Left lung (tissue), 10 donors: ENCODE results near the gene C1orf198. TPM values are rescaled to one million over a fixed set of nuclear protein-coding genes. Genes with fewer than 3 reads are reported as not detected.

Experiments used
- ATAC-seq: fragments of 200-7000 bp; cut with Tn5 transposase; one replicate; pipeline ENCODE4 v1.9.1; 2020; ENCODE audit warnings: moderate library complexity
- DNase-seq, 4 donors: peaks; one replicate each; pipeline ENCODE4 v3.0.0-alpha.2; 2013 to 2020
- H3K27ac ChIP-seq, 2 donors: fragments of 200-600 bp; sonication (generic) in 1 of 2; one replicate each; pipeline versions ENCODE4 v1.5.0 to v1.8.0; 2020 to 2021
- H3K27me3 ChIP-seq, 2 donors: fragments of 200-600 bp; sonication (generic) in 1 of 2; one replicate each; pipeline versions ENCODE4 v1.5.0 to v1.8.0; 2020 to 2021
- H3K36me3 ChIP-seq, 2 donors: fragments of 200-600 bp; sonication (generic) in 1 of 2; one replicate each; pipeline versions ENCODE4 v1.5.0 to v1.8.0; 2020 to 2021
- H3K4me1 ChIP-seq, 2 donors: fragments of 200-600 bp; one replicate each; pipeline ENCODE4 v1.8.0; 2021
- H3K4me3 ChIP-seq, 2 donors: fragments of 200-600 bp; sonication (generic) in 1 of 2; one replicate each; pipeline versions ENCODE4 v1.5.0 to v1.8.0; 2020 to 2021; ENCODE audit warnings: mild to moderate bottlenecking in 1 of 2
- H3K9me3 ChIP-seq, 2 donors: fragments of 200-600 bp; sonication (generic) in 1 of 2; one replicate each; pipeline versions ENCODE4 v1.5.0 to v1.8.0; 2020 to 2021
- CTCF ChIP-seq, 2 donors: fragments of 200-600 bp; sonication (generic) in 1 of 2; IDR thresholded peaks; one replicate each; pipeline versions ENCODE4 v1.5.0 to v1.8.0; 2021; ENCODE audit warnings: antibody characterized with exemption in 2 of 2
- intact Hi-C, 2 donors: fragments of 100-400 bp; cut with DNase I; formaldehyde crosslinking; loops; one replicate each; pipeline versions ENCODE4 v1.11.2 to v1.14.2; 2022
- polyA plus RNA-seq, 6 donors: library from polyadenylated mRNA; unstranded; fragments of 120-200 nt; gene quantifications; one replicate each; pipeline ENCODE4 v1.2.1, GENCODE V29; 2013; ENCODE audit not compliant: insufficient read length in 6 of 6
- total RNA-seq, 2 donors: library from RNA; stranded (reverse); fragmentation: NEBNext Ultra II Directional; extraction: Animal tissue kit (Norgen Biotek cat#: 25700); gene quantifications; one replicate each; pipeline ENCODE4 v1.2.1, GENCODE V29; 2021
- donor health status: DM: no; HTN: yes; CAD: no.
- donor health status: DM: no; HTN: no; CAD: no.

The C1orf198 gene
- total and polyA plus RNA-seq, 8 donors: 36.2 to 116 (median 78.3) TPM

GRCh38 chr1:230842801-230843200 lies 25.5 kb downstream of the C1orf198 start:
- Histone ChIP-seq H3K4me3 (no peak overlapping the region), H3K27me3 (no peaks in the 10 kb centered on the region), H3K27ac (no peak overlapping the region), H3K9me3 (no peaks in the 10 kb centered on the region), H3K36me3 (peaks cover 0 to 29% of the 10 kb centered on the region in 2 donors), H3K4me1 (peaks cover 3% of the 10 kb centered on the region in 2 donors)
- DNase-seq: peak in 1 of 4 donors; percentile 61
- no peak for TF ChIP-seq CTCF (IDR thresholded peaks at IDR 0.05)
- ATAC-seq: no peak
- intact Hi-C loops: no loop called here

GRCh38 chr1:230839173-230839572 lies 29.1 kb downstream of the C1orf198 start:
- DNase-seq (peak in 1 of 4 donors; percentile 63), ATAC-seq (no peak)
- H3K4me1 ChIP-seq: no peaks in the 10 kb centered on the region
- no peak overlapping the region for H3K27ac ChIP-seq
- no peak overlapping the region for H3K4me3 ChIP-seq
- TF ChIP-seq CTCF (IDR thresholded peaks at IDR 0.05): no peak
- intact Hi-C loops: no loop called here
- H3K36me3 ChIP-seq: peaks cover 0 to 29% of the 10 kb centered on the region in 2 donors
- no peaks in the 10 kb centered on the region for H3K9me3 ChIP-seq
- H3K27me3 ChIP-seq: no peaks in the 10 kb centered on the region

- no peaks in the 10 kb centered on the region for H3K4me1 ChIP-seq
- H3K27ac ChIP-seq: no peak overlapping the region
- no peak for ATAC-seq
- no peak overlapping the region for H3K4me3 ChIP-seq
- no peak for DNase-seq
- H3K9me3 ChIP-seq: no peaks in the 10 kb centered on the region
- intact Hi-C loops: no loop called here
- peaks cover 0 to 8% of the 10 kb centered on the region in 2 donors for H3K36me3 ChIP-seq
- no peak for TF ChIP-seq CTCF (IDR thresholded peaks at IDR 0.05)
- no peaks in the 10 kb centered on the region for H3K27me3 ChIP-seq
These were observed 31.5 kb downstream of the C1orf198 start for GRCh38 chr1:230836793-230837192.

GRCh38 chr1:230836347-230836746 lies 32.0 kb downstream of the C1orf198 start:
- Histone ChIP-seq H3K27ac (no peak overlapping the region), H3K9me3 (no peaks in the 10 kb centered on the region), H3K4me3 (no peak overlapping the region), H3K4me1 (no peaks in the 10 kb centered on the region), H3K27me3 (no peaks in the 10 kb centered on the region), H3K36me3 (peaks cover 0 to 5% of the 10 kb centered on the region in 2 donors)
- intact Hi-C loops: no loop called here
- ATAC-seq (no peak), DNase-seq (no peak)
- TF ChIP-seq CTCF (IDR thresholded peaks at IDR 0.05): no peak

- Histone ChIP-seq H3K4me1 (no peaks in the 10 kb centered on the region), H3K27ac (no peak overlapping the region), H3K4me3 (no peak overlapping the region), H3K27me3 (no peaks in the 10 kb centered on the region), H3K9me3 (no peaks in the 10 kb centered on the region), H3K36me3 (peaks cover 0 to 5% of the 10 kb centered on the region in 2 donors)
- intact Hi-C loops: no loop called here
- DNase-seq (no peak), ATAC-seq (no peak)
- no peak for TF ChIP-seq CTCF (IDR thresholded peaks at IDR 0.05)
These were observed 34.0 kb downstream of the C1orf198 start for GRCh38 chr1:230834292-230834691.
